ENCODE data around the gene DRD2. TPM values are rescaled to one million over a fixed set of nuclear protein-coding genes. Genes with fewer than 3 reads are reported as not detected.

The DRD2 gene
- total RNA-seq, 1 donor from 2014 or later = 289 TPM

GRCh38 chr11:113505541-113506375 is 30.6 kb upstream of the DRD2 start:
- H3K9me3 Mint-ChIP-seq (ENCODE audit: unreplicated experiment) = peaks cover 2% of the 10 kb centered on the region
- H3K27me3 Mint-ChIP-seq (ENCODE audit: unreplicated experiment) = peaks cover 5% of the 10 kb centered on the region
- no peaks in the 10 kb centered on the region for H3K36me3 Mint-ChIP-seq (ENCODE audit: unreplicated experiment)
- H3K27ac Mint-ChIP-seq (ENCODE audit: unreplicated experiment) = no peak overlapping the region
- no peak for DNase-seq
- TF ChIP-seq CTCF (IDR thresholded peaks at IDR 0.05; ENCODE audit: partially characterized antibody, unreplicated experiment) = no peak
- no peak overlapping the region for H3K4me3 Mint-ChIP-seq (ENCODE audit: unreplicated experiment)
- H3K4me1 Mint-ChIP-seq (ENCODE audit: low read depth, unreplicated experiment) = no peaks in the 10 kb centered on the region

GRCh38 chr11:113505046-113505445 is 29.8 kb upstream of the DRD2 start:
- TF ChIP-seq CTCF (IDR thresholded peaks at IDR 0.05; ENCODE audit: partially characterized antibody, unreplicated experiment) = no peak
- peaks cover 5% of the 10 kb centered on the region for H3K27me3 Mint-ChIP-seq (ENCODE audit: unreplicated experiment)
- H3K9me3 Mint-ChIP-seq (ENCODE audit: unreplicated experiment) = peaks cover 2% of the 10 kb centered on the region
- no peak overlapping the region for H3K4me3 Mint-ChIP-seq (ENCODE audit: unreplicated experiment)
- no peak for DNase-seq
- H3K4me1 Mint-ChIP-seq (ENCODE audit: low read depth, unreplicated experiment) = no peaks in the 10 kb centered on the region
- no peak overlapping the region for H3K27ac Mint-ChIP-seq (ENCODE audit: unreplicated experiment)
- no peaks in the 10 kb centered on the region for H3K36me3 Mint-ChIP-seq (ENCODE audit: unreplicated experiment)

- no peaks in the 10 kb centered on the region for H3K36me3 Mint-ChIP-seq (ENCODE audit: unreplicated experiment)
- no peaks in the 10 kb centered on the region for H3K4me1 Mint-ChIP-seq (ENCODE audit: low read depth, unreplicated experiment)
- H3K27me3 Mint-ChIP-seq (ENCODE audit: unreplicated experiment) = peaks cover 5% of the 10 kb centered on the region
- peaks cover 2% of the 10 kb centered on the region for H3K9me3 Mint-ChIP-seq (ENCODE audit: unreplicated experiment)
- no peak overlapping the region for H3K27ac Mint-ChIP-seq (ENCODE audit: unreplicated experiment)
- no peak overlapping the region for H3K4me3 Mint-ChIP-seq (ENCODE audit: unreplicated experiment)
- no peak for DNase-seq
- TF ChIP-seq CTCF (IDR thresholded peaks at IDR 0.05; ENCODE audit: partially characterized antibody, unreplicated experiment) = no peak
Observed at GRCh38 chr11:113504586-113504985, 29.4 kb upstream of the DRD2 start.

GRCh38 chr11:113504071-113504470 is 28.9 kb upstream of the DRD2 start:
- Mint-ChIP-seq H3K27me3 (ENCODE audit: unreplicated experiment) (peaks cover 5% of the 10 kb centered on the region), H3K4me1 (ENCODE audit: low read depth, unreplicated experiment) (no peaks in the 10 kb centered on the region), H3K27ac (ENCODE audit: unreplicated experiment) (no peak overlapping the region), H3K9me3 (ENCODE audit: unreplicated experiment) (peaks cover 2% of the 10 kb centered on the region), H3K36me3 (ENCODE audit: unreplicated experiment) (no peaks in the 10 kb centered on the region), H3K4me3 (ENCODE audit: unreplicated experiment) (no peak overlapping the region)
- DNase-seq = no peak
- TF ChIP-seq CTCF (IDR thresholded peaks at IDR 0.05; ENCODE audit: partially characterized antibody, unreplicated experiment) = no peak

Measured in glutamatergic neuron (in vitro differentiated cells).